Neural progenitor cell (in vitro differentiated cells): ENCODE results near the gene MTMR1. TPM values are rescaled to one million over a fixed set of nuclear protein-coding genes. Genes with fewer than 3 reads are reported as not detected.

Source experiments
- DNase-seq: peaks from one replicate; pipeline ENCODE4 v3.0.0-alpha.2; 2016; ENCODE audit warnings: low spot score
- H2AFZ ChIP-seq: fragments of 200-600 bp; sonication (generic); replicated peaks from 2 replicates; pipeline ENCODE4 v1.6.1; 2016; ENCODE audit warnings: antibody characterized with exemption
- H3F3A ChIP-seq: fragments of 200-600 bp; sonication (generic); 2 replicates; pipeline ENCODE4 v1.6.1; 2016; ENCODE audit warnings: antibody characterized with exemption, low read depth
- H3K27ac ChIP-seq: fragments of 200-600 bp; sonication (generic); 2 replicates; pipeline ENCODE4 v1.5.1; 2016; ENCODE audit warnings: mild to moderate bottlenecking
- H3K27me3 ChIP-seq: fragments of 200-600 bp; sonication (generic); 2 replicates; pipeline ENCODE4 v1.6.1; 2016; ENCODE audit warnings: mild to moderate bottlenecking, moderate library complexity
- H3K36me3 ChIP-seq: fragments of 200-600 bp; sonication (generic); 2 replicates; pipeline ENCODE4 v1.5.1; 2016
- H3K4me1 ChIP-seq: fragments of 200-600 bp; sonication (generic); 2 replicates; pipeline ENCODE4 v1.6.1; 2016; ENCODE audit warnings: mixed run types
- H3K4me2 ChIP-seq: fragments of 200-600 bp; sonication (generic); 2 replicates; pipeline ENCODE4 v1.6.1; 2016
- H3K4me3 ChIP-seq: fragments of 200-600 bp; sonication (generic); 2 replicates; pipeline ENCODE4 v1.5.1; 2016
- H3K79me2 ChIP-seq: fragments of 200-600 bp; sonication (generic); 2 replicates; pipeline ENCODE4 v1.6.1; 2016; ENCODE audit warnings: low read depth
- H3K9ac ChIP-seq: fragments of 200-600 bp; sonication (generic); 2 replicates; pipeline ENCODE4 v1.6.1; 2016
- H3K9me3 ChIP-seq: fragments of 200-600 bp; sonication (generic); 2 replicates; pipeline ENCODE4 v1.5.1; 2016; ENCODE audit warnings: low read depth
- H4K20me1 ChIP-seq: fragments of 200-600 bp; sonication (generic); 2 replicates; pipeline ENCODE4 v1.6.1; 2016; ENCODE audit warnings: low read depth
- H3K27ac Mint-ChIP-seq: 3 replicates; pipeline ENCODE4 v1.8.0; 2021; ENCODE audit warnings: mixed read lengths
- H3K27me3 Mint-ChIP-seq: 2 replicates; pipeline ENCODE4 v1.8.0; 2022; ENCODE audit warnings: low read depth, mild to moderate bottlenecking, inconsistent platforms, moderate library complexity, mixed read lengths; ENCODE audit not compliant: insufficient read depth
- H3K36me3 Mint-ChIP-seq: 3 replicates; pipeline ENCODE4 v1.8.0; 2021; ENCODE audit warnings: mixed read lengths
- H3K4me1 Mint-ChIP-seq: 3 replicates; pipeline ENCODE4 v1.8.0; 2021; ENCODE audit warnings: mixed read lengths
- H3K4me3 Mint-ChIP-seq: 3 replicates; pipeline ENCODE4 v1.8.0; 2021; ENCODE audit warnings: mild to moderate bottlenecking, moderate library complexity, mixed read lengths
- H3K9me3 Mint-ChIP-seq: 3 replicates; pipeline ENCODE4 v1.8.0; 2020; ENCODE audit warnings: mixed read lengths
- EZH2 ChIP-seq: fragments of 200-600 bp; sonication (generic); IDR thresholded peaks from 2 replicates; pipeline ENCODE4 v1.6.1; 2017; ENCODE audit warnings: antibody characterized with exemption, mild to moderate bottlenecking, moderate library complexity
- EZH2phosphoT487 ChIP-seq: fragments of 200-600 bp; sonication (generic); IDR thresholded peaks from 2 replicates; pipeline ENCODE4 v1.6.1; 2017; ENCODE audit warnings: antibody characterized with exemption
- total RNA-seq: library from RNA; depleted of rRNA; stranded (reverse); fragments of >200 nt; gene quantifications from 2 replicates; pipeline ENCODE4 v1.2.3, GENCODE V29; 2015; ENCODE audit warnings: low replicate concordance
- TF ChIP-seq, protein P1 (sequence below): fragments of 200-600 bp; sonication (generic); IDR thresholded peaks from 2 replicates; pipeline ENCODE4 v1.5.1; 2017; ENCODE audit warnings: antibody characterized with exemption, mild to moderate bottlenecking

MTMR1 gene
- total RNA-seq, 1 donor from 2014 or later, result 18.0 TPM

DNA sequence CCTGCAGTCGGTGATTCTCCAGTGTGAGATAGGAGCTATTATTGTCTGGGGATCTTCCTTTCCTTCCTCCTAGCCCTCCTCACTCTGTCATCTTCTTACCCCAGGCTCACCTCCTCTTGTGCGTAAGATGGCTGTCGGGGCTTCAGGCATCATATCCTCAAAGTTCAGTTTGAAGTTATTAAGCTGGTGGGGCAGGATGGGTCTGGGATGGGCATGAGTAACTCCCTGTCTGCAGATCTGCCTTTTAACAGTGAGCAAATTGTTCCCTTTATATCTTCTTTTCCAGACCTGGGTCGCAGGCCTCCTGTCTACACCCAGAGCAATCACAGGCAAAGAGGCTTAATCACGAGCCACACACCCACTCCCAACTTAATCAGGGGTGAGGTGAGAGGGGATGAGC is 900 bp upstream of the MTMR1 start:
- Histone ChIP-seq H3K79me2 (peaks cover 5% of the 10 kb centered on the region), H3K9me3 (no peaks in the 10 kb centered on the region), H4K20me1 (no peaks in the 10 kb centered on the region), H3K27me3 (no peaks in the 10 kb centered on the region), H2AFZ (no peak overlapping the region), H3K4me1 (no peaks in the 10 kb centered on the region), H3K36me3 (no peaks in the 10 kb centered on the region), H3K4me3 (peak overlapping the region; percentile 58), H3K9ac (no peak overlapping the region), H3F3A (no peaks in the 10 kb centered on the region), H3K4me2 (peak overlapping the region; percentile 79), H3K27ac (no peak overlapping the region)
- no peak for DNase-seq
- peaks cover 21% of the 10 kb centered on the region for H3K4me1 Mint-ChIP-seq
- H3K9me3 Mint-ChIP-seq, result peaks cover 13% of the 10 kb centered on the region
- TF ChIP-seq, protein P1, sequence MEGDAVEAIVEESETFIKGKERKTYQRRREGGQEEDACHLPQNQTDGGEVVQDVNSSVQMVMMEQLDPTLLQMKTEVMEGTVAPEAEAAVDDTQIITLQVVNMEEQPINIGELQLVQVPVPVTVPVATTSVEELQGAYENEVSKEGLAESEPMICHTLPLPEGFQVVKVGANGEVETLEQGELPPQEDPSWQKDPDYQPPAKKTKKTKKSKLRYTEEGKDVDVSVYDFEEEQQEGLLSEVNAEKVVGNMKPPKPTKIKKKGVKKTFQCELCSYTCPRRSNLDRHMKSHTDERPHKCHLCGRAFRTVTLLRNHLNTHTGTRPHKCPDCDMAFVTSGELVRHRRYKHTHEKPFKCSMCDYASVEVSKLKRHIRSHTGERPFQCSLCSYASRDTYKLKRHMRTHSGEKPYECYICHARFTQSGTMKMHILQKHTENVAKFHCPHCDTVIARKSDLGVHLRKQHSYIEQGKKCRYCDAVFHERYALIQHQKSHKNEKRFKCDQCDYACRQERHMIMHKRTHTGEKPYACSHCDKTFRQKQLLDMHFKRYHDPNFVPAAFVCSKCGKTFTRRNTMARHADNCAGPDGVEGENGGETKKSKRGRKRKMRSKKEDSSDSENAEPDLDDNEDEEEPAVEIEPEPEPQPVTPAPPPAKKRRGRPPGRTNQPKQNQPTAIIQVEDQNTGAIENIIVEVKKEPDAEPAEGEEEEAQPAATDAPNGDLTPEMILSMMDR, result no peak
- TF ChIP-seq EZH2phosphoT487 (no peak), EZH2 (no peak)
- peaks cover 9% of the 10 kb centered on the region for H3K27me3 Mint-ChIP-seq
- H3K4me3 Mint-ChIP-seq, result peak overlapping the region; percentile 84
- peaks cover 2% of the 10 kb centered on the region for H3K36me3 Mint-ChIP-seq
- no peak overlapping the region for H3K27ac Mint-ChIP-seq

DNA sequence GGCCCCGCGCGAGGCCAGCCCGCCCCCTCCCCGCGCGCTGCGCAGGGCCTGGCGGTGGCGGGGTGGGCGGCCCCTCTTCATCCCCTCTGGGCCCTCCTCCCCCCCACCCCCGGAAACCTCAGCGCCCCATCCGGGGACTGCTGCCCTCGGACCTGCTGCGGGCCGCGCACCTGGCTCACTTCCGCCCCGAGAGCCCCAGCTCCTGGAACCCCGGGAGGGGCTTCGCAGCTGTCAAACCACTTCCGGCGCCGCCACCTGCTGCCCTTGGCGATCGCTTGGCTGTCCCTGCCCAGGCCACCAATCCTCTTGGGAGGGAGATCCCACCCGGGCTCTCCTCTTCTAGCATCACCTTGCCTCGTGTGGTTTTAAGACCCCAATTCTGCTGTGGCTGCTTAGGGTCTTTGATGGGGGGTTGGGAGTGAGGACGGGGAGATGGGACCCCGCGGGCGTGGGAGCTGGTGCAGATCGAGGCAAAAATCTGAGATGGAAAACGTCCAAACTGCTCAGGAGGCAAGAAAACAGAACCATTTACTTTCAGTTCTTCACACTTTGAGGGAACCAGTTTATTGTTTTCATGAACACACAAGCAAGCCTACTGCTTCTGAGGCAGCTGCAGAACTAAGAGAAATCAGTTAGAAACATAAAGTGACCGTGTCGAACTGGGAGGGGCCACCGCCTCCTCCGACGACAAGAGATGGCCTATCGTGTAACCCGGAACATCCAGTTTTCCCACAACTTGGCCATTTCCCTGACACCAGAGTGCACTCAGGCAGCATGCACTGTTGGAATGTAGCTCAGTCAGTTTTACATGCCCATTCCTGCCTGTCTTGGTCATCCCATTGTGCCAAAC is 754 bp downstream of the MTMR1 start:
- no peaks in the 10 kb centered on the region for H3F3A ChIP-seq
- no peaks in the 10 kb centered on the region for H3K4me1 ChIP-seq
- Mint-ChIP-seq H3K9me3 (peaks cover 9% of the 10 kb centered on the region), H3K27ac (peak overlapping the region; percentile 39), H3K4me1 (peaks cover 18% of the 10 kb centered on the region), H3K4me3 (peak overlapping the region; percentile 86), H3K36me3 (peaks cover 2% of the 10 kb centered on the region), H3K27me3 (peaks cover 2% of the 10 kb centered on the region)
- no peak overlapping the region for H2AFZ ChIP-seq
- H3K4me2 ChIP-seq, result peak overlapping the region; percentile 64
- no peaks in the 10 kb centered on the region for H3K9me3 ChIP-seq
- DNase-seq, result peak; percentile 52
- H3K27me3 ChIP-seq, result no peaks in the 10 kb centered on the region
- H3K79me2 ChIP-seq, result peaks cover 5% of the 10 kb centered on the region
- H3K36me3 ChIP-seq, result no peaks in the 10 kb centered on the region
- H3K9ac ChIP-seq, result no peak overlapping the region
- peak overlapping the region; percentile 48 for H3K4me3 ChIP-seq
- no peak overlapping the region for H3K27ac ChIP-seq
- no peaks in the 10 kb centered on the region for H4K20me1 ChIP-seq
- TF ChIP-seq EZH2phosphoT487 (no peak), EZH2 (no peak)
- TF ChIP-seq, protein P1, result no peak

DNA sequence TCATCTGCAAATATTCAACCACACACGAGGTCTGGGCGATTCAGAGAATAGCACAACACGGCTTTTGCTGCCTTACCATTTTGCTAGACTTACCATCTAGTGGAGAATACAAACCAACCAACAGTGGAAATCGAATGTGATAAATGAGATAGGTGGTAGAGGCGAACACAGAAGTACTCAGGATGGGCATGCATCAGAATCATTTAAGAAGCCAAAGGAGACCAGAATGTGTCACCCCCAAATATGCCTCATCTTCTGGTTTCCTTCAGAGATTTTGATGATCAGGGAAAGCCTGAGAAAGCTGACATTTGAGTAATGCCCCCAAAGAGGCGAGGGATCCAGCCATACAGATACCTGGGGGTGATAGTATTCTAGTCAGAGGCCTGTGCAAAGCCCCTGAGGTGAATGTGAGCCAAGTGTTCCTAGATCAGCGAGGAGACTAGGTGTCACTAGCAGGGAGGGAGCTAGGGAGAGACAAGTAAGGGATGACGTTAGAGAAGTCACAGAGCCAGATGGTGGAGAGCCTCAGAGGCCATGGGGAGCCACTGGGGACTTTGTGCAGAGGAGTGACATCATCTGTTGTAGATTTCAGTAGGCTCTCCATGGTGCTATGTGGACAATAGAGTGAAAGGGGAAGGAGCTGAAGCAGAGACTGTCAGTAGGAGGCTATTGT is 1.7 kb downstream of the MTMR1 start:
- peaks cover 2% of the 10 kb centered on the region for H3K27me3 Mint-ChIP-seq
- Histone ChIP-seq H3K4me1 (no peaks in the 10 kb centered on the region), H3K36me3 (no peaks in the 10 kb centered on the region), H3K9me3 (no peaks in the 10 kb centered on the region), H4K20me1 (no peaks in the 10 kb centered on the region), H3K4me3 (no peak overlapping the region), H2AFZ (no peak overlapping the region), H3F3A (no peaks in the 10 kb centered on the region), H3K9ac (no peak overlapping the region), H3K27ac (no peak overlapping the region), H3K4me2 (no peak overlapping the region), H3K27me3 (no peaks in the 10 kb centered on the region), H3K79me2 (peaks cover 5% of the 10 kb centered on the region)
- peaks cover 18% of the 10 kb centered on the region for H3K4me1 Mint-ChIP-seq
- no peak overlapping the region for H3K27ac Mint-ChIP-seq
- TF ChIP-seq, protein P1, result no peak
- TF ChIP-seq EZH2 (no peak), EZH2phosphoT487 (no peak)
- peak; percentile 4 for DNase-seq
- peak overlapping the region; percentile 12 for H3K4me3 Mint-ChIP-seq
- H3K9me3 Mint-ChIP-seq, result peaks cover 9% of the 10 kb centered on the region
- peaks cover 2% of the 10 kb centered on the region for H3K36me3 Mint-ChIP-seq
